ENCODE results near the gene SUGCT. TPM values are rescaled to one million over a fixed set of nuclear protein-coding genes. Genes with fewer than 3 reads are reported as not detected.

The SUGCT gene
- total RNA-seq, 1 experiment from 2014 or later = 4.6 TPM

DNA sequence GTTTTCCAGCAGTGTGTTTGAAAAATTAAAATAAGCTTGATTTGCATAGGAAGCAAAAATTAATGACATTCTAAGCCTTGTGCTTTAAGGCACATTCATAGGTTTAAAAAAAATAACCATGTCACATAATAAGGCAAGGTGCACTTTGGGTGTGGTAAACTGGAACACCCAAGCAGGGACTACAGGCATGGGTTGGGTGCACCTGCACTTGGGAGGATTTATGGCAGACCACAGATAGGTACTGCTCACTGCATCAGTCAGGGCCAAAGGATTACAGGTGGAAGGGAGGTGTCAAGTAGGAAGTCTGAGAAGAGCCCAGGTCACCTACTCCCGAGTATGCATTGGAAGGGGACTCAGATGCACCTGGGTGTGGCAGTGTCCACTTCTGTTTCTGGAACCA, 753.7 kb downstream of the SUGCT start:
- peaks cover 8% of the 10 kb centered on the region; the same call in 1 of the 2 replicates for H3K4me1 Mint-ChIP-seq
- no peak overlapping the region for H3K4me3 Mint-ChIP-seq
- H3K27ac Mint-ChIP-seq = no peak overlapping the region
- TF ChIP-seq, protein P1, sequence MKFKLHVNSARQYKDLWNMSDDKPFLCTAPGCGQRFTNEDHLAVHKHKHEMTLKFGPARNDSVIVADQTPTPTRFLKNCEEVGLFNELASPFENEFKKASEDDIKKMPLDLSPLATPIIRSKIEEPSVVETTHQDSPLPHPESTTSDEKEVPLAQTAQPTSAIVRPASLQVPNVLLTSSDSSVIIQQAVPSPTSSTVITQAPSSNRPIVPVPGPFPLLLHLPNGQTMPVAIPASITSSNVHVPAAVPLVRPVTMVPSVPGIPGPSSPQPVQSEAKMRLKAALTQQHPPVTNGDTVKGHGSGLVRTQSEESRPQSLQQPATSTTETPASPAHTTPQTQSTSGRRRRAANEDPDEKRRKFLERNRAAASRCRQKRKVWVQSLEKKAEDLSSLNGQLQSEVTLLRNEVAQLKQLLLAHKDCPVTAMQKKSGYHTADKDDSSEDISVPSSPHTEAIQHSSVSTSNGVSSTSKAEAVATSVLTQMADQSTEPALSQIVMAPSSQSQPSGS (CRISPR knock-in tag; IDR thresholded peaks at IDR 0.05; ENCODE audit: borderline replicate concordance, low read depth) = no peak
- TF ChIP-seq, protein P2, sequence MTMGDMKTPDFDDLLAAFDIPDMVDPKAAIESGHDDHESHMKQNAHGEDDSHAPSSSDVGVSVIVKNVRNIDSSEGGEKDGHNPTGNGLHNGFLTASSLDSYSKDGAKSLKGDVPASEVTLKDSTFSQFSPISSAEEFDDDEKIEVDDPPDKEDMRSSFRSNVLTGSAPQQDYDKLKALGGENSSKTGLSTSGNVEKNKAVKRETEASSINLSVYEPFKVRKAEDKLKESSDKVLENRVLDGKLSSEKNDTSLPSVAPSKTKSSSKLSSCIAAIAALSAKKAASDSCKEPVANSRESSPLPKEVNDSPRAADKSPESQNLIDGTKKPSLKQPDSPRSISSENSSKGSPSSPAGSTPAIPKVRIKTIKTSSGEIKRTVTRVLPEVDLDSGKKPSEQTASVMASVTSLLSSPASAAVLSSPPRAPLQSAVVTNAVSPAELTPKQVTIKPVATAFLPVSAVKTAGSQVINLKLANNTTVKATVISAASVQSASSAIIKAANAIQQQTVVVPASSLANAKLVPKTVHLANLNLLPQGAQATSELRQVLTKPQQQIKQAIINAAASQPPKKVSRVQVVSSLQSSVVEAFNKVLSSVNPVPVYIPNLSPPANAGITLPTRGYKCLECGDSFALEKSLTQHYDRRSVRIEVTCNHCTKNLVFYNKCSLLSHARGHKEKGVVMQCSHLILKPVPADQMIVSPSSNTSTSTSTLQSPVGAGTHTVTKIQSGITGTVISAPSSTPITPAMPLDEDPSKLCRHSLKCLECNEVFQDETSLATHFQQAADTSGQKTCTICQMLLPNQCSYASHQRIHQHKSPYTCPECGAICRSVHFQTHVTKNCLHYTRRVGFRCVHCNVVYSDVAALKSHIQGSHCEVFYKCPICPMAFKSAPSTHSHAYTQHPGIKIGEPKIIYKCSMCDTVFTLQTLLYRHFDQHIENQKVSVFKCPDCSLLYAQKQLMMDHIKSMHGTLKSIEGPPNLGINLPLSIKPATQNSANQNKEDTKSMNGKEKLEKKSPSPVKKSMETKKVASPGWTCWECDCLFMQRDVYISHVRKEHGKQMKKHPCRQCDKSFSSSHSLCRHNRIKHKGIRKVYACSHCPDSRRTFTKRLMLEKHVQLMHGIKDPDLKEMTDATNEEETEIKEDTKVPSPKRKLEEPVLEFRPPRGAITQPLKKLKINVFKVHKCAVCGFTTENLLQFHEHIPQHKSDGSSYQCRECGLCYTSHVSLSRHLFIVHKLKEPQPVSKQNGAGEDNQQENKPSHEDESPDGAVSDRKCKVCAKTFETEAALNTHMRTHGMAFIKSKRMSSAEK (CRISPR knock-in tag; IDR thresholded peaks at IDR 0.05; ENCODE audit: borderline replicate concordance) = no peak
- TF ChIP-seq NR3C1 (CRISPR knock-in tag; conservative IDR thresholded peaks at IDR 0.05; ENCODE audit: low read depth) (no peak), CREM (CRISPR knock-in tag; IDR thresholded peaks at IDR 0.05) (no peak), MXD4 (CRISPR knock-in tag; IDR thresholded peaks at IDR 0.05; ENCODE audit: borderline replicate concordance) (no peak), ZNF423 (CRISPR knock-in tag; IDR thresholded peaks at IDR 0.05) (no peak)
- TF ChIP-seq, protein P3, sequence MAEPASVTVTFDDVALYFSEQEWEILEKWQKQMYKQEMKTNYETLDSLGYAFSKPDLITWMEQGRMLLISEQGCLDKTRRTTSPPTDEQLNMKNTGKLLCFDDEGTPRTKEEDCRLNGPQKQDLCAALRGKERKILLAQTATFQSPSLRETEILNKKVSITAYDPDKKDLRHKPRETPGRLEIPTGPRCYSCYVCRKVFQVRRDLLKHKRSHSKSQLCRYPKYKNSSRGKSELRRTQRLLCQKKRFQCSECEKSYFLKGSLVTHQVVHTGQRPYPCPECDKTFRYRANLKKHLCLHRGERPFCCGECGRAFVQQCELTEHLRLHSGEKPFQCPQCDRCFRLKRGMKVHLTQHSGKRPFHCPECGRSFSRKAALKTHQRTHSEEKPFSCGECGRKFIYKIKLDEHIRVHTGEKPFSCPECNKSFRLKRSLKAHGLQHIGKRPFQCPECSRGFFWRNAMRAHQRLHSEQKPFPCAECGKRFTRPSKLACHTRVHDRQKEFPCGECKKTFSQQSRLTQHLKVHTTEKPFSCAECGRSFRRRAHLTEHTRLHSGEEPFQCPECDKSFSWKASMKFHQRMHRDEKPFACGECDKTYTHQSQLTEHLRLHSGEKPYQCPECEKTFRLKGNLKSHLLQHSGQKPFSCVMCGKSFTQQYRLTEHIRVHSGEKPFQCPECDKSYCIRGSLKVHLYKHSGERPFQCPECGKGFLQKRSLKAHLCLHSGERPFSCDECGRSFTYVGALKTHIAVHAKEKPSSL (CRISPR knock-in tag; conservative IDR thresholded peaks at IDR 0.05) = no peak
- TF ChIP-seq, protein P4, sequence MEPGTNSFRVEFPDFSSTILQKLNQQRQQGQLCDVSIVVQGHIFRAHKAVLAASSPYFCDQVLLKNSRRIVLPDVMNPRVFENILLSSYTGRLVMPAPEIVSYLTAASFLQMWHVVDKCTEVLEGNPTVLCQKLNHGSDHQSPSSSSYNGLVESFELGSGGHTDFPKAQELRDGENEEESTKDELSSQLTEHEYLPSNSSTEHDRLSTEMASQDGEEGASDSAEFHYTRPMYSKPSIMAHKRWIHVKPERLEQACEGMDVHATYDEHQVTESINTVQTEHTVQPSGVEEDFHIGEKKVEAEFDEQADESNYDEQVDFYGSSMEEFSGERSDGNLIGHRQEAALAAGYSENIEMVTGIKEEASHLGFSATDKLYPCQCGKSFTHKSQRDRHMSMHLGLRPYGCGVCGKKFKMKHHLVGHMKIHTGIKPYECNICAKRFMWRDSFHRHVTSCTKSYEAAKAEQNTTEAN (CRISPR knock-in tag; IDR thresholded peaks at IDR 0.05) = no peak
- H3K27me3 Mint-ChIP-seq (ENCODE audit: low read depth) = no peaks in the 10 kb centered on the region
- ATAC-seq (no peak), DNase-seq (ENCODE audit: low spot score) (no peak)
- ChIA-PET POLR2A (no interaction called here), CTCF (no interaction called here)
- peaks cover 11% of the 10 kb centered on the region for H3K36me3 Mint-ChIP-seq
- peaks cover 23% of the 10 kb centered on the region for H3K9me3 Mint-ChIP-seq

DNA sequence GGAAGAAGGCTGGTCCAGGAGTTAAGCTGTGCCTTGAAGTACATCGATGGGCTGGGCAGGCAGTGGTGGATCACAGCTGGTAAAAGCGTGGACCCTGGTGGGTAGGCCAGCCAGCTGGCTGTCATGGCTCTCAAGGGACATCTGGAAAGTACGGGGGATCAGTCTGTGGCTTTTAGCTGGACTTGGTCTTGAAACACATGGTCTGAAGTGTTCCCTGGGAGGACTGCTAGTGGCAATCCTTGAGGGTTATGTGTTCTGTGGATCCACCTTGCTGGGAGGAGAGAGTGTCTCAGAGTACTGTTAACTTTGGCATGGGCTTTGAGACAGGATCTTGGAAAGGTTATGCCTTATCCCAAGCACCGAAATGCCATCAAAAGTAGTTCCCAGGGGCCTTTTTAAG, 754.3 kb downstream of the SUGCT start:
- ATAC-seq (no peak), DNase-seq (ENCODE audit: low spot score) (no peak)
- Mint-ChIP-seq H3K27ac (no peak overlapping the region), H3K4me1 (peaks cover 4% of the 10 kb centered on the region; the same call in 1 of the 2 replicates), H3K27me3 (ENCODE audit: low read depth) (no peaks in the 10 kb centered on the region), H3K4me3 (no peak overlapping the region), H3K9me3 (peaks cover 26% of the 10 kb centered on the region), H3K36me3 (peaks cover 11% of the 10 kb centered on the region)
- ChIA-PET POLR2A (no interaction called here), CTCF (no interaction called here)
- TF ChIP-seq, protein P5, sequence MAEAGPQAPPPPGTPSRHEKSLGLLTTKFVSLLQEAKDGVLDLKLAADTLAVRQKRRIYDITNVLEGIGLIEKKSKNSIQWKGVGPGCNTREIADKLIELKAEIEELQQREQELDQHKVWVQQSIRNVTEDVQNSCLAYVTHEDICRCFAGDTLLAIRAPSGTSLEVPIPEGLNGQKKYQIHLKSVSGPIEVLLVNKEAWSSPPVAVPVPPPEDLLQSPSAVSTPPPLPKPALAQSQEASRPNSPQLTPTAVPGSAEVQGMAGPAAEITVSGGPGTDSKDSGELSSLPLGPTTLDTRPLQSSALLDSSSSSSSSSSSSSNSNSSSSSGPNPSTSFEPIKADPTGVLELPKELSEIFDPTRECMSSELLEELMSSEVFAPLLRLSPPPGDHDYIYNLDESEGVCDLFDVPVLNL (CRISPR knock-in tag; IDR thresholded peaks at IDR 0.05; ENCODE audit: borderline replicate concordance, low read depth) = no peak
- TF ChIP-seq MXD4 (CRISPR knock-in tag; IDR thresholded peaks at IDR 0.05; ENCODE audit: borderline replicate concordance) (no peak), PRRX2 (CRISPR knock-in tag; IDR thresholded peaks at IDR 0.05) (no peak), CREM (CRISPR knock-in tag; IDR thresholded peaks at IDR 0.05) (no peak), SOX15 (CRISPR knock-in tag; IDR thresholded peaks at IDR 0.05) (no peak), RELA (CRISPR knock-in tag; IDR thresholded peaks at IDR 0.05; ENCODE audit: borderline replicate concordance) (no peak), ZNF423 (CRISPR knock-in tag; IDR thresholded peaks at IDR 0.05) (no peak), NFYB (CRISPR knock-in tag; conservative IDR thresholded peaks at IDR 0.05; ENCODE audit: low read depth) (no peak), RORB (CRISPR knock-in tag; IDR thresholded peaks at IDR 0.05) (no peak), ATF1 (CRISPR knock-in tag; IDR thresholded peaks at IDR 0.05) (no peak), OVOL2 (CRISPR knock-in tag; IDR thresholded peaks at IDR 0.05; ENCODE audit: borderline replicate concordance) (no peak), ZNF396 (CRISPR knock-in tag; IDR thresholded peaks at IDR 0.05; ENCODE audit: borderline replicate concordance) (no peak), ZNF263 (CRISPR knock-in tag; IDR thresholded peaks at IDR 0.05; ENCODE audit: low read depth) (no peak)
- TF ChIP-seq, protein P6, sequence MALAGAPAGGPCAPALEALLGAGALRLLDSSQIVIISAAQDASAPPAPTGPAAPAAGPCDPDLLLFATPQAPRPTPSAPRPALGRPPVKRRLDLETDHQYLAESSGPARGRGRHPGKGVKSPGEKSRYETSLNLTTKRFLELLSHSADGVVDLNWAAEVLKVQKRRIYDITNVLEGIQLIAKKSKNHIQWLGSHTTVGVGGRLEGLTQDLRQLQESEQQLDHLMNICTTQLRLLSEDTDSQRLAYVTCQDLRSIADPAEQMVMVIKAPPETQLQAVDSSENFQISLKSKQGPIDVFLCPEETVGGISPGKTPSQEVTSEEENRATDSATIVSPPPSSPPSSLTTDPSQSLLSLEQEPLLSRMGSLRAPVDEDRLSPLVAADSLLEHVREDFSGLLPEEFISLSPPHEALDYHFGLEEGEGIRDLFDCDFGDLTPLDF (CRISPR knock-in tag; IDR thresholded peaks at IDR 0.05) = no peak
- TF ChIP-seq, protein P7, sequence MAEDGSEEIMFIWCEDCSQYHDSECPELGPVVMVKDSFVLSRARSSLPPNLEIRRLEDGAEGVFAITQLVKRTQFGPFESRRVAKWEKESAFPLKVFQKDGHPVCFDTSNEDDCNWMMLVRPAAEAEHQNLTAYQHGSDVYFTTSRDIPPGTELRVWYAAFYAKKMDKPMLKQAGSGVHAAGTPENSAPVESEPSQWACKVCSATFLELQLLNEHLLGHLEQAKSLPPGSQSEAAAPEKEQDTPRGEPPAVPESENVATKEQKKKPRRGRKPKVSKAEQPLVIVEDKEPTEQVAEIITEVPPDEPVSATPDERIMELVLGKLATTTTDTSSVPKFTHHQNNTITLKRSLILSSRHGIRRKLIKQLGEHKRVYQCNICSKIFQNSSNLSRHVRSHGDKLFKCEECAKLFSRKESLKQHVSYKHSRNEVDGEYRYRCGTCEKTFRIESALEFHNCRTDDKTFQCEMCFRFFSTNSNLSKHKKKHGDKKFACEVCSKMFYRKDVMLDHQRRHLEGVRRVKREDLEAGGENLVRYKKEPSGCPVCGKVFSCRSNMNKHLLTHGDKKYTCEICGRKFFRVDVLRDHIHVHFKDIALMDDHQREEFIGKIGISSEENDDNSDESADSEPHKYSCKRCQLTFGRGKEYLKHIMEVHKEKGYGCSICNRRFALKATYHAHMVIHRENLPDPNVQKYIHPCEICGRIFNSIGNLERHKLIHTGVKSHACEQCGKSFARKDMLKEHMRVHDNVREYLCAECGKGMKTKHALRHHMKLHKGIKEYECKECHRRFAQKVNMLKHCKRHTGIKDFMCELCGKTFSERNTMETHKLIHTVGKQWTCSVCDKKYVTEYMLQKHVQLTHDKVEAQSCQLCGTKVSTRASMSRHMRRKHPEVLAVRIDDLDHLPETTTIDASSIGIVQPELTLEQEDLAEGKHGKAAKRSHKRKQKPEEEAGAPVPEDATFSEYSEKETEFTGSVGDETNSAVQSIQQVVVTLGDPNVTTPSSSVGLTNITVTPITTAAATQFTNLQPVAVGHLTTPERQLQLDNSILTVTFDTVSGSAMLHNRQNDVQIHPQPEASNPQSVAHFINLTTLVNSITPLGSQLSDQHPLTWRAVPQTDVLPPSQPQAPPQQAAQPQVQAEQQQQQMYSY (CRISPR knock-in tag; IDR thresholded peaks at IDR 0.05) = no peak
